Endometrium (tissue), 2 donors: ENCODE measurements around the gene CHRNA7.

ENCODE experiments used
- FAIRE-seq: peaks from 2 replicates; lab custom pipeline; 2012; peaks lifted over from hg19 to GRCh38; lab: Jason Lieb, UNC
- donor health status: control.
- donor health status: control.

The CHRNA7 gene

GRCh38 chr15:32029862-32030781 lies at the start of gene CHRNA7:
Gene CHRNA7, plus strand, starts transcription at chr15:32030515. Its CDS starts 80 bp downstream, at chr15:32030595.
- FAIRE-seq: no peak

- no peak for FAIRE-seq
These were observed 44.7 kb upstream of the CHRNA7 start for GRCh38 chr15:31985607-31986006.

GRCh38 chr15:31993062-31993461 lies 37.3 kb upstream of the CHRNA7 start:
- FAIRE-seq: no peak

- FAIRE-seq: no peak
These were observed 32.6 kb upstream of the CHRNA7 start for GRCh38 chr15:31997711-31998110.

- FAIRE-seq: no peak
These were observed 26.8 kb upstream of the CHRNA7 start for GRCh38 chr15:32003558-32003957.

GRCh38 chr15:32004249-32004648 lies 26.1 kb upstream of the CHRNA7 start:
- no peak for FAIRE-seq

- FAIRE-seq: no peak
These were observed 22.9 kb upstream of the CHRNA7 start for GRCh38 chr15:32007355-32007960.

- FAIRE-seq: no peak
These were observed 15.4 kb upstream of the CHRNA7 start for GRCh38 chr15:32014953-32015352.

- FAIRE-seq: no peak
These were observed 10.2 kb upstream of the CHRNA7 start for GRCh38 chr15:32020156-32020555.

- no peak for FAIRE-seq
These were observed 1.4 kb upstream of the CHRNA7 start for GRCh38 chr15:32028921-32029320.

GRCh38 chr15:32029409-32029861 lies 880 bp upstream of the CHRNA7 start:
- FAIRE-seq: no peak

- FAIRE-seq: no peak
These were observed 480 bp downstream of the CHRNA7 start for GRCh38 chr15:32030795-32031194.

GRCh38 chr15:32033186-32033890 lies 3.0 kb downstream of the CHRNA7 start:
- FAIRE-seq: no peak

- no peak for FAIRE-seq
These were observed 3.8 kb downstream of the CHRNA7 start for GRCh38 chr15:32034106-32034505.

- no peak for FAIRE-seq
These were observed 5.0 kb downstream of the CHRNA7 start for GRCh38 chr15:32035285-32035684.

GRCh38 chr15:32036971-32037370 lies 6.7 kb downstream of the CHRNA7 start:
- FAIRE-seq: no peak

GRCh38 chr15:32041294-32041693 lies 11.0 kb downstream of the CHRNA7 start:
- FAIRE-seq: no peak

GRCh38 chr15:32042269-32042972 lies 12.1 kb downstream of the CHRNA7 start:
- FAIRE-seq: no peak

- FAIRE-seq: no peak
These were observed 23.4 kb downstream of the CHRNA7 start for GRCh38 chr15:32053719-32054118.

GRCh38 chr15:32057876-32058425 lies 27.6 kb downstream of the CHRNA7 start:
- no peak for FAIRE-seq

- no peak for FAIRE-seq
These were observed 30.4 kb downstream of the CHRNA7 start for GRCh38 chr15:32060706-32061105.

- no peak for FAIRE-seq
These were observed 36.8 kb downstream of the CHRNA7 start for GRCh38 chr15:32067115-32067514.
